ENCODE measurements around the gene THNSL1. TPM values are rescaled to one million over a fixed set of nuclear protein-coding genes. Genes with fewer than 3 reads are reported as not detected.

The THNSL1 gene
- total and polyA plus RNA-seq, 2 of the 8 experiments (the other 6 are each of a cell fraction or from before 2014, with no cell fraction given), result 1.4 to 3.1 TPM

GRCh38 chr10:25038325-25038724 is 21.9 kb downstream of the THNSL1 start:
- DNase-seq (ENCODE audit: low read depth in 1 of 2, low spot score in 2 of 2) (no peak), FAIRE-seq (no peak)
- H3K23me2 ChIP-seq (ENCODE audit: low read depth, low read length), result no peaks in the 10 kb centered on the region
- H3K23ac ChIP-seq (ENCODE audit: insufficient read length), result no peak overlapping the region
- no peak overlapping the region for H3K56ac ChIP-seq (replicated peaks; ENCODE audit: insufficient read length, low read depth, low read length)
- no peaks in the 10 kb centered on the region for H3K36me3 ChIP-seq (ENCODE audit: control insufficient read depth in 2 of 4, insufficient read depth in 4 of 4, low read length in 3 of 4)
- H3K4me3 ChIP-seq (ENCODE audit: extremely low read depth in 1 of 4, insufficient read depth in 2 of 4, low read depth in 3 of 4, low read length in 4 of 4), result no peak overlapping the region
- no peak overlapping the region for H2BK20ac ChIP-seq (ENCODE audit: low read length)
- H3K4me1 ChIP-seq (replicated peaks in 1 of 4; ENCODE audit: control insufficient read depth in 3 of 4, insufficient read depth in 4 of 4, low read length in 3 of 4), result no peaks in the 10 kb centered on the region
- no peak overlapping the region for H3K18ac ChIP-seq (ENCODE audit: extremely low read depth, low read length)
- ChIA-PET CTCF (ENCODE audit: partially characterized antibody) (interaction anchor here (1.3 kb wide), 1 partner anchor 14 kb away, joined by 3 read pairs; no protein-coding TSS in a partner anchor), POLR2A (ENCODE audit: partially characterized antibody) (interaction anchor here (2.1 kb wide), 1 partner anchor 21 kb away, joined by 6 read pairs; no protein-coding TSS in a partner anchor)
- TF ChIP-seq CHD2 (IDR thresholded peaks at IDR 0.05; ENCODE audit: low read length), result no peak
- TF ChIP-seq E2F6 (IDR thresholded peaks at IDR 0.05), result no peak
- no peak for TF ChIP-seq POU5F1 (IDR thresholded peaks at IDR 0.05; ENCODE audit: low read depth, low read length)
- no peak for TF ChIP-seq TAF7 (optimal IDR thresholded peaks at IDR 0.05; ENCODE audit: borderline replicate concordance, low read depth, low read length)
- no peak for TF ChIP-seq ASH2L (IDR thresholded peaks at IDR 0.05; ENCODE audit: low read length)
- no peak for TF ChIP-seq CBX8 (IDR thresholded peaks at IDR 0.05; ENCODE audit: borderline replicate concordance, low read depth, low read length)
- no peak for TF ChIP-seq PHF8 (conservative IDR thresholded peaks at IDR 0.05; ENCODE audit: low read depth, low read length)
- no peak for TF ChIP-seq YY1 (IDR thresholded peaks at IDR 0.05; ENCODE audit: low read depth, low read length)
- TF ChIP-seq ZNF274 (IDR thresholded peaks at IDR 0.05; ENCODE audit: borderline replicate concordance, extremely low read depth, low read length), result no peak
- no peak overlapping the region for H4K91ac ChIP-seq (replicated peaks; ENCODE audit: insufficient read length, low read length)
- H2BK15ac ChIP-seq (ENCODE audit: low read length), result no peak overlapping the region
- no peak overlapping the region for H3K4me2 ChIP-seq (ENCODE audit: insufficient read depth in 1 of 2, low read depth in 2 of 2, low read length in 2 of 2)
- no peak overlapping the region for H3K9ac ChIP-seq (replicated peaks in 1 of 4; ENCODE audit: extremely low read depth in 1 of 4, low read depth in 3 of 4, low read length in 3 of 4)
- no peak overlapping the region for H2BK5ac ChIP-seq (ENCODE audit: low read depth, low read length)
- 82% methylated on average over 2 of the region's 2 CpGs; no CpG with 5 or more reads in 1 of the 2 experiments for WGBS, 2 experiments (ENCODE audit: extremely low coverage in 1 of 2, insufficient coverage in 1 of 2, insufficient read length in 1 of 2, insufficient replicate concordance in 2 of 2, low coverage in 1 of 2, low lambda C conversion rate in 2 of 2, missing lambda C conversion rate in 1 of 2)
- no peak overlapping the region for H4K8ac ChIP-seq (ENCODE audit: extremely low read depth, insufficient read depth, low read length)
- no peak overlapping the region for H3K14ac ChIP-seq (ENCODE audit: insufficient read length)
- H3K27ac ChIP-seq (ENCODE audit: low read depth, low read length), result no peak overlapping the region
- no peaks in the 10 kb centered on the region for H3K79me1 ChIP-seq (ENCODE audit: low read depth, low read length)
- H2AFZ ChIP-seq (ENCODE audit: low read length), result no peak overlapping the region
- no peak overlapping the region for H2AK5ac ChIP-seq (ENCODE audit: low read depth, low read length)
- H3K27me3 ChIP-seq (replicated peaks in 1 of 4; ENCODE audit: control insufficient read depth in 3 of 4, extremely low read depth in 1 of 4, insufficient read depth in 3 of 4, low read length in 3 of 4), result no peaks in the 10 kb centered on the region
- no peak overlapping the region for H3K4ac ChIP-seq (replicated peaks; ENCODE audit: insufficient read length, low read depth, low read length)
- H3K79me2 ChIP-seq (ENCODE audit: control insufficient read depth in 1 of 2, insufficient read depth in 2 of 2, low read length in 2 of 2), result no peaks in the 10 kb centered on the region
- no peaks in the 10 kb centered on the region for H4K20me1 ChIP-seq (replicated peaks in 1 of 2; ENCODE audit: control insufficient read depth in 1 of 2, insufficient read depth in 2 of 2, low read length in 2 of 2)
- no peaks in the 10 kb centered on the region for H3K9me3 ChIP-seq (ENCODE audit: insufficient read depth in 2 of 2, low read depth in 1 of 2, low read length in 1 of 2)
- no peak overlapping the region for H4K5ac ChIP-seq (ENCODE audit: insufficient read length, low read depth, low read length)
- no peak overlapping the region for H2BK12ac ChIP-seq (ENCODE audit: low read depth, low read length)
- no peak overlapping the region for H2BK120ac ChIP-seq (replicated peaks; ENCODE audit: low read depth, low read length)
